HG02938 (cell line): ENCODE data around the gene USP2.

Experiments used
- ATAC-seq: cut with Tn5 transposase; IDR thresholded peaks from one replicate; pipeline ENCODE4 v1.9.1; 2021; ENCODE audit warnings: mild to moderate bottlenecking, moderate library complexity; ENCODE audit not compliant: unreplicated experiment

USP2 gene

DNA sequence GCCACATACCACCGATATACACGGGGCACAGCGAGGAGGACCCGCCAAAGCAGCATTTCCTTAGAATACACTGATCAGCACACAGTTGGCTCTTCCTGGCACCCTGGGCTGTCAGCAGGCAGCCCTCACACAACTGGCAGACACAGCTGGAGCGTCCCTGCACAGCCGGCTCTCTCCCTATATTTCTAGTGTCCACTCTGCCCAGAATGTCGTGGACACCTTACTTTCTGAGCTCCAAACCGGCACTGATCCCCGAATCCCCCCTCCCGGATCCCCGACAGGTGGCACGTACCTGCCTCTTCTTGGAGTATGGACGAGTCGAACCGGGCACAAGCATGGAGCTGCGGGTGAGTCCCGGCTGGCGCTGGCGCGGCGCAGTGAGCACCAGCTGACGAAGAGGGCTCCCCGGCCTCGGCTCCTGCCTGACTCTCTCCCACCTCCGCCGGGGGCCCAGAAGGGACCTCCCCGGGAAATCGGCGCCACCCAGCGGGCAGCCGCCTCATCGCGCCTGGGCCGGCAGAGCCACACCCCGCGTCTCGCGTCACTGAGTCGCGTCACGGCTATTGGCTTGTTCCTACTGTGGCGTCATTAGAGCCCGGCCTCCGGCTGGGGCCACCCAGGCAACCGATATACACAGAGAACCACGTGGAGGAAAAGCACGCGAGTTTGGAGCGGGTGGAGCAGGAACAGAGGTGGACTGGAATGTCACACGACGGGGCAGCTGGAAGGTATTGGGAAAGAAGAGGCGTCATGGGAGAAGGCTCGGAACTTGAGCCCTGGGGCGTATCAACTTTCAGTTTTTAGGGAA, at the start of gene USP2:
TSS of gene USP2 (minus strand) at position 510 of the 808 bp plus-strand sequence. CDS start 8,210 bp downstream, outside the sequence.
- ATAC-seq: peak; percentile 98

- no peak for ATAC-seq
Observed at GRCh38 chr11:119427279-119427678, 45.8 kb upstream of the USP2 start.

GRCh38 chr11:119426142-119426541, 44.7 kb upstream of the USP2 start:
- ATAC-seq: no peak

GRCh38 chr11:119424775-119425174, 43.3 kb upstream of the USP2 start:
- ATAC-seq: no peak

DNA sequence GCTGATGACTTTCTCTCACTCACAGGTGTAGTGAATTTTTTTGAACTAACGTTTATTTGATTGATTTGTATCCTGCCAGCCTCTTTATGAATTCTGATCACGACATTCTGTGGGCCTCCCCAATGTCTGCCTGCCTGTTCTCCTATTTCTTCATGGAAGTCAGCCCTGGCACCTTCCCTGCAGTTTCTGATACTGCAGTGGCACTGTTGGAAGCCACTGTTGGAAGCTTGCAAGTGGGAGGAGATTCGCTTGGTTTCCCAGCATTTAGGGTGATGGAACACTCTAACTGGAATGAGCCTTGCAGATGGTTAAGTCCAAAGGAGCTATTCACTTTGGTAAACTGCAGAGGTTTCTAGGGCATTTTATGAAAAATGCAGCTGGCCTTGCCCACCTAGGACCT, 42.8 kb upstream of the USP2 start:
- ATAC-seq: no peak

DNA sequence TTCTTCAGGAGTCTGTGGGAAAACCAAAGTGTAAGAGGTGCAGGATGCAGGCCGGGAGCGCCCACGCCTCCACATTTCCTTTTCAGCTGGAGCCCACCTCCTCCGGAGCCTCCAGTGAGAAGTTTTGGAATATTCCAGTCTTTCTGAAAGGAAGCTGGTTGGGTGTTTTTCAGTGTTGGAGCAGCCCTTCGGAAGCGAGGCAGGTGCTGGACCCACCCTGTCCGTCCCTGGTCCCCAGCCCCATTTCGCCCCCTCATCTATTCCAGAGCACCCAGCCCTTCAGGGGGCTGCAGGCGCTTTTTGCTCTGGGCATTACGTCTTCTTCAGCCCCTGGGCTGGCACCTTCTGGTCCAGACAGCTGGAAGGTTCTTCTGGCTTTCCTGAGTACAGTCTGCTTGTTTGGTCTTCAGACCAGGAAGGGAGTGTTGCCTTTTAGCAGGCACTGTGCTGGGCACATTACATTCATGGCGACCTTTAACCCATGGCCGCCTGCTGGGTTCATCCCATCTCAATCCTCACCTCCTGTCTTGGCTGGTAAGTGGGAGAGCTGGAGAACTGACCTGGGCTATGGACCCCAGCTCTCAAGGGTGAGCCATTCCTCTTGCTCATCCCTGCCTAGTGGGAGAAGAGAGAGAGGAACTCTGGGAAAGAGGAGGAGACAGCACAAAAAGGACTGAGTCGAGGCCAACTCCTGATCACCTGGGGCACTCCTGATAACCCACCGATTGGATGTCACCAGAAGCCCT, 42.2 kb upstream of the USP2 start:
- ATAC-seq: no peak

DNA sequence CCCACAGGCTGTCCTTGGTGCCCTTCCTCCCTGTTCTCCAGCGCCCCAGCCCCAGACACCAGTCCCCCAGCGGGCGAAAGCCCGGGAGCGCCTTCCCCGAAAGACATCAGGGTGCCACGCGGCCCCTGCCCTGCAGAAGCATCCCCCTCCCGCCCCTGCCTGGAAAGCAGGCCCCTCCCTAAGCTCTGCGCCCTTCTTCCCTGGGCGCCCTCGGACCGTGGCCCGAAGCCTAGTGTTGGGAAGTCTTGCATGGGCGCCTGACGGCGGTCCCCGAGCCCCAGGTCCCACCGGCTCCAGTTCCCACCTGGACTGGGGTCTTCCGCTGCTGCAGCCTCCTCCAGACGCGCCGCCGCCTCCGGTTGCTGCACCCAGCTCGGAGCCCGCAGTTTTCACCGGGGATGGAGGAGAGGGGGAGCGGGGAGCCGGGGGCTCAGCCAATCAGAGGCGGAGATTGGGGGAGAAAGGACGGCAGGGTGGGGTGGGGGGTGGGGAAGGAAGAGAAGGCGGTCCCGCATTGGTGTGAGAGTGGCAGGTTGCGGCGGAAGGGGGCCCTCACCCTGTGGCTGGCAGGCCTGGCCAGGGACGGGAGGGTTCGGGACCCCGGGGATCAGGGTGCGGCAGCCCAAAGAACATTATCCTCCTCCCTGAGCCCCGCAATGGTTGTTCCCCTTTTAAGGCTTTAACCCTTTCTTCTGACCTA, 41.5 kb upstream of the USP2 start, which contains the start of gene THY1:
TSS of gene THY1 (minus strand) at position 364 of the 700 bp plus-strand sequence. CDS start 2,267 bp downstream, outside the sequence.
- no peak for ATAC-seq

- no peak for ATAC-seq
Observed at GRCh38 chr11:119421941-119422808, 40.7 kb upstream of the USP2 start.

GRCh38 chr11:119421351-119421750, 39.9 kb upstream of the USP2 start:
- no peak for ATAC-seq

DNA sequence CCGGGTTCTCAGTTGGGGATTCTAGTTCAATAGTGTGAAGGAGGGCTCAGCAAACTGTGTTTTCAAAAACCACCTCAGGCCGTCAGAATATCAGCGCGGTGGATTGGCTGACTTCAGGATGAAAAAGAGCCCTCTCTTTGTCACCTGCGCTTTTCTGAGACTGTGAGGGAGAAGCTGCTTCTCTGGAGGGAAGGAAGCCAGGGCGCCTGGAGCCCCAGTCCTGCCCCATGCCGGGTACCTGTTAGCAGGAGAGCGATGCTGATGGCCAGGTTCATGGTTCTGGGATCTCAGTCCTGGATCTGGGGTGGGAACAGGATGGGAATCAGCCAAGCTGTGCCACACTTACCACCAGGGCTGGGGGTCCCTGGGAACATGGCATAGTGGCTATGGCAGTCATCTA, 39.1 kb upstream of the USP2 start:
- no peak for ATAC-seq

DNA sequence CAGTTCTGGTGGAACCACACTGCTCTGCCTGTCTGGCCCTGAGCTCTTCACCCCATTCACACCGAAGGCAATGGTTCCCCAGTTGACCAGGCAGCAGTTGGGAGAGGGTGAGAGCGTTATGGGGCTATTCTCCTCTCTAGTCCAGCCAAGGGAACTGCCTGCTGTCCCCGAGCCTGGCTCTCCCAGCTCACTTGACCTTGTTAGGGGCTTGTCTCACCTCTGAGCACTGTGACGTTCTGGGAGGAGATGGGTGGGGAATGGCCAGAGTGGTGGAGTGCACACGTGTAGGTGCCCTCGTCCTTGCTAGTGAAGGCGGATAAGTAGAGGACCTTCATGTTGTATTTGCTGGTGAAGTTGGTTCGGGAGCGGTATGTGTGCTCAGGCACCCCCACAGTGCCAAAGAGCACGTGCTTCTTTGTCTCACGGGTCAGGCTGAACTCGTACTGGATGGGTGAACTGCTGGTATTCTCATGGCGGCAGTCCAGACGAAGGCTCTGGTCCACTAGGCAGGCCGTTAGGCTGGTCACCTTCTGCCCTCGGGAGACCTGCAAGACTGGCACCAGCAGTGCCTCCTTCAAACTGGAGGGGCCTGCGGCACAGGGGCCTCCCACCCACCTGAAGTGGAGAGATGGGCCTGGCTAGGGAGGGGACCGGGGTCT, 38.5 kb upstream of the USP2 start:
- ATAC-seq: no peak

GRCh38 chr11:119419246-119419645, 37.8 kb upstream of the USP2 start:
- no peak for ATAC-seq

GRCh38 chr11:119418759-119419158, 37.3 kb upstream of the USP2 start:
- ATAC-seq: no peak

DNA sequence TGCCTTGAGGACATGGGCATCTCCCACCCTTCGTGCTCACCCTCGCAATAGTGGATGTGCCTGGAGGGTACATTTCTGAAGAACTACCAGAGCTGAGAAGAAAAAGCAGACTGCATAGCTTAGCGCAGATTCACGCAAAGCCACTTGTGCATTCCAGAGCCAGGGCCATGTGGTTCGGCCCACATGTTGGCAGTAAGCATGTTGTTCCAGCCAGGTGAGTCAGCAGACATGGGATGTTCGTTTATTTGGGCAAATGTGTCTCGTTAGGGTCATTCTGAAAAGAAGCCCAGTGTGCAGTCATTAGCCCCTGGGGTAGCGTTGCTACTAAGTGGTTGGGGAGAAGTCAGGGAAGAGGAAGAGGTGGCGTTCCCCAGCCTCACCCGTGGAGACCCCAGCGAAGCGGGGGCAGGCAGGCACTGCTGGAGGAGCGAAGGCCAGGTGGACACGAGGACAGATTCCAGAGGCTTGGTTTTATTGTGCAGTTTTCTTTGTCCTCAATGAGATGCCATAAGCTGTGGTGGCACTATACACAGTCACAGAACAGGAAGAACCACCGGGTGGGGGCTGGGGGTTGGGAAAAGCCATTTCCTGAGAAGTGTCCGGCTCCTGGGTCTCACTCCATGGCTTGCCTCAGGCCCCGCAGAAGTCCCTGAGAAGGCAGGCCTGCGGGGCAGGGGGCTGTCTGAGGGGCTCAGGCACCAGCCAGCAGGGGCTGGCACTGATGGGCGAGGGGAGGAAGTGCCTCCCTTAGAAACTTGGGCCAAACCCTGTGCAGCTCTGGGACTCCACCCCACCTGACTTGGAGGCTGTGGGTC, 36.4 kb upstream of the USP2 start:
- no peak for ATAC-seq

- no peak for ATAC-seq
Observed at GRCh38 chr11:119416606-119417580, 35.4 kb upstream of the USP2 start.

- no peak for ATAC-seq
Observed at GRCh38 chr11:119415966-119416365, 34.5 kb upstream of the USP2 start.

DNA sequence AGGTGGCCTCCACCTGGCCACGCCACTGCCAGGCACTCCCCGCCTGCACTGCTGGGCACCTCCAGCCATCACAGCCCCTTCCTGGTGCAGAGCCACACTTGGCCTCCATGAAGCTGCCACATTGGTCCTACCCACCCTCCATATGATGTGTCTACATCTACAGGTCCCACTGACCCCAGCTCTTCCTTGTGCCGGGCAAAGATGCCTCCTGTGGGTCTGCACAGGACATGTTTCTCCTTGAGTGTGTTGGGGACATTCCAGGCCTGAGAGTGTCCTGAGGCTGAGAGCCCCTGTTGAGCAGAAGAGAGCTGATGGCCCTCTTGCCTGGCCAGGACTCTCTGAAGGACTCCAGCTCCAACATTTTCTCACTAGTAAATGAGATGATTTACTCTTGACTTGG, 34.0 kb upstream of the USP2 start:
- ATAC-seq: no peak

DNA sequence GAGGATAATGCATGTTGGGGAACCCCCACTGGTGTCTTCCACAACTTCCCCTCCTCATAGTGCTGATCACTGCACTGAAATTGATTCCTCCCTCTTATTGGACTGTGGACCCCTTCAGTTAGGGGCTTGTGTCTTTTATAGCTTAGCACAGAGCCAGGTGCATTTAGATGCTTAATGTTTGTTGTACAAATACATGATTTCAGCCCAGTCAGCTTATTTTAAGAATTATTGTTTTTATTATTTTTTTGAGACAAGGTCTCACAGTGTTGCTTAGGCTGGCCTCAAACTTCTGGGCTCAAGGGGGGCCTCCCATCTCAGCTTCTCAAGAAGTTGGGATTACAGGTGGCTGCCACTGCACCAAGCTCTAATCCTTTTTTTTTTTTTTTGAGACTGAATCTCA, 33.2 kb upstream of the USP2 start:
- ATAC-seq: no peak
